Measurements from ENCODE around the gene RANGRF.

- TF ChIP-seq CTCF (IDR thresholded peaks at IDR 0.05) (no peak), POLR2A (IDR thresholded peaks at IDR 0.05) (no peak)
These were observed 580 bp downstream of the RANGRF start for GRCh38 chr17:8289103-8289397.

Data from lower leg skin (tissue), 3 donors.